IPS-15b (cell line): ENCODE measurements around the gene GOLGA6C.
"Not testable (repeated sequence)": the region's sequence is repeated elsewhere in the genome, so short reads cannot be mapped to it uniquely, and the experiment has no call there.

ENCODE experiments used
- H3K27me3 ChIP-seq: one replicate; pipeline ENCODE4 v1.6.1; 2013; ENCODE audit warnings: low read length; ENCODE audit not compliant: control insufficient read depth, insufficient read depth
- H3K36me3 ChIP-seq: one replicate; pipeline ENCODE4 v1.6.1; 2013; ENCODE audit warnings: low read length; ENCODE audit not compliant: control insufficient read depth, insufficient read depth
- H3K4me1 ChIP-seq: one replicate; pipeline ENCODE4 v1.6.1; 2013; ENCODE audit warnings: mild to moderate bottlenecking, low read length; ENCODE audit not compliant: control insufficient read depth, insufficient read depth
- H3K4me3 ChIP-seq: one replicate; pipeline ENCODE4 v1.5.1; 2013; ENCODE audit warnings: low read depth, low read length
- H3K9ac ChIP-seq: one replicate; pipeline ENCODE4 v1.6.1; 2013; ENCODE audit warnings: low read depth, mild to moderate bottlenecking, low read length
- H3K9me3 ChIP-seq: one replicate; pipeline ENCODE4 v1.6.1; 2013; ENCODE audit warnings: mild to moderate bottlenecking, low read length; ENCODE audit not compliant: control insufficient read depth, insufficient read depth

Gene GOLGA6C

GRCh38 chr15:75312548-75312947, 54.4 kb downstream of the GOLGA6C start:
- not testable (repeated sequence) for H3K4me3 ChIP-seq, H3K4me1 ChIP-seq, H3K36me3 ChIP-seq, H3K9me3 ChIP-seq, H3K27me3 ChIP-seq, H3K9ac ChIP-seq

DNA sequence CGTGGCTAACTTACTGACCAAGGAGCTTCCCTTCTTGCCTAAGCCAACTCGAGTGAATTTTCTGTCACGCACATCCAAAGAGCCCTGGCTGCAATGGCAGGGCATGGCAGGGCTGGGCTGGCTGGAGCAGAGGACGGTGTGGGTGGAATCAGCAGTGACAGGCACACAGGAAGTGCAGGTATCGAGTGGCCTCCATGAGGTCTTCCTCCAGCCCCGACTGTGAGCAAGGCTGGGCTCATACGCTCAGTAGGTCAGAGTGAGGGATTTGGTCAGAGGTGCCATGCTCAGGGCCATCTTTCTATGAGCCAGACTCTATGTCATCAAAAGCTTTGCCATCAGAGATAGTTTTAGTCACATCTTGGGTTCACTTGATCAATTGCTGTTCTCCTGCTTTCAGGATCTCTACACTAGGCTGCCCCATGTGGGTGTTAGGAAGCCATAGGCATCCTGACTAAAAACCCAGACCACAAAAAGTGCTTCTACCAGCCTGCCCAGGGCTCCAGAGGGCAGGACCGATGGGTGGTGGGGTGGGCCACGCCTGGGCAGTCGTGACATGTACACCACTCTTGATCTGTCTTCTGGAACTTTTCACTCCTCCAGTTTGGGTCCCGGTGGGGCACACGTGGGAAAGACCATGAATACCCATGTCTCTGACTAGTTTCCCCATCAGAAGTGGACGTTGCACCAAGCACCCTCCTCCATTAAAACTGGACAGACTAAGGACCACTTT, 55.1 kb downstream of the GOLGA6C start:
- H3K9ac ChIP-seq = no peak overlapping the region
- H3K36me3 ChIP-seq = no peaks in the 10 kb centered on the region
- H3K27me3 ChIP-seq = peaks cover 2% of the 10 kb centered on the region
- H3K9me3 ChIP-seq = no peaks in the 10 kb centered on the region
- no peaks in the 10 kb centered on the region for H3K4me1 ChIP-seq
- H3K4me3 ChIP-seq = no peak overlapping the region

DNA sequence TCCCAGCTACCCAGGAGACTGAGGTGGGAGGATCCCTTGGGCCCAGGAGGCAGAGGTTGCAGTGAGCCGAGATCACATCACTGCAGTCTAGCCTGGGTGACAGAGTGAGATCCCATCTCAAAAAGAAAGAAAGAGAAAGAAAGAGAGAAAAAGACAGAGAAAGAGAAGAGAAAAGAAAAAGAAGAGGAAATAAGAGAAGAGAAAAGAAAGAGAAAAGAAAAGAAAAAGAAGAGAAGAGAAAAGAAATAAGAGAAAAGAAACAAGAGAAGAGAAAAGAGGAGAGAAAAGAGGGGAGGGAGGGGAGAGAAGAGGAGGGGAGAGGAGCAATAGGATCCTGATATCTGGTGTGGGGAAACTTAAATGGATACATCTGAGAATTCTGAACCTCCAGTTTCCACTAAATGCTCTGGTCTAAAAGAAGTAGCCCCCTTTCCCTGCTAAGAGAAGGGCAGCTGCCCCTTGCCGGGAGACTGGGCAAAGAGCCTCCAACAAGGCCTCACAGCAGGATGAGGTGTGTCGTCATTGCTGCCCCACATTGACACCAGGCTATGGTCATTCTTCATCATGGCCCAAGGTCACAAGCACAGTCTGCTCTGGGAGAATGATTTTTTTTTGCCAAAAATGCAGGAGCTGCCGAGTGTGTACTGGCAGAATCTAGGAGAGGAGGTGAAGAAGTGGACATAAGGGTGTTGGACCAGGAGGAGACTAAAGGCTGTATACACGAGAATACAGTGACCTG, 56.6 kb downstream of the GOLGA6C start:
- Histone ChIP-seq H3K9me3 (no peaks in the 10 kb centered on the region), H3K27me3 (no peaks in the 10 kb centered on the region), H3K4me3 (no peak overlapping the region), H3K9ac (no peak overlapping the region), H3K4me1 (no peaks in the 10 kb centered on the region), H3K36me3 (no peaks in the 10 kb centered on the region)

DNA sequence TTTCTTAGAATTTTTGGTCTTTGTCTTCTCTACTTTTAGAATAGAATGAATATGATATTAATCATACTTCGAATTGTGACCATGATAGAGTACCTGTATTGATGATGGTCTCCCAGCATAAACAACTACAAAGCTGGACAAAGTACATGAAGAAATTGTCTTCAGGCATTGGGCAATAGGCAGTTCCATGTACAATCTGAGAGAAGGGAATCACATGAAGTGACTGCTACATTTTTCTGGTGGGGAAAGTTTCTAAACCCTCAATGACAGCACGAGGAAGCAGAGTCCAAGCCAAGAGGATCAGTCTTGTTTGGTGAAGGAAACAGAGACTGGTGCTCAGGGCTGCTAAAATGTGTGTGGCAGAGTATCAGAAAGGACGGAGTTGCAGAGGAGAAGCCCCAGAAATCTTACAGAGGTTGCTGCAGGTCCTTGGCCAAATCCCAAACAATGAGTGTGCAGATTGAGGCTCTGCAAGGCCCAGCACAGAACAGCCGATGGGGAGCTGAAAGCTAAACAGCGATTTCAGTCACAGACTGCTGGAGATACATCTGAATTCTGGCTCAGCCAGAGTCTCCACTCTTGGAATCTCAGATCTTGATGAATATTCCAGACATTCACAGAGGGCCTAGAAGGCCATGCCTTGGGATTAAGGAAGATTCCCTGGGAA, 61.2 kb downstream of the GOLGA6C start:
- not testable (repeated sequence) for H3K9ac ChIP-seq, H3K4me3 ChIP-seq, H3K9me3 ChIP-seq, H3K27me3 ChIP-seq, H3K36me3 ChIP-seq, H3K4me1 ChIP-seq
